Panc1 (cell line): Measurements from ENCODE around the gene USP50.

Experiments used
- POLR2AphosphoS5 ChIP-seq: IDR thresholded peaks from 2 replicates; pipeline ENCODE4 v1.6.1; 2012; ENCODE audit warnings: mild to moderate bottlenecking, low read depth, low read length, moderate library complexity
- SIN3A ChIP-seq: IDR thresholded peaks from 2 replicates; pipeline ENCODE4 v1.6.1; 2012; ENCODE audit warnings: low read depth, mild to moderate bottlenecking, low read length, moderate library complexity, borderline replicate concordance; ENCODE audit not compliant: insufficient read depth
- TCF7L2 ChIP-seq: IDR thresholded peaks from 2 replicates; pipeline ENCODE4 v1.6.1; 2011; ENCODE audit warnings: mild to moderate bottlenecking, low read depth, low read length, inconsistent platforms
- TF ChIP-seq, protein P1 (sequence below): fragments of 450-650 bp; IDR thresholded peaks from 2 replicates; pipeline ENCODE4 v1.5.1; 2017; ENCODE audit warnings: mild to moderate bottlenecking
- TF ChIP-seq, protein P2 (sequence below), 2 experiments: IDR thresholded peaks; 2 replicates each; pipeline ENCODE4 v1.6.1; 2011 to 2012; ENCODE audit warnings: low read depth in 2 of 2, control low read depth in 1 of 2, low read length in 1 of 2, mild to moderate bottlenecking in 1 of 2, moderate library complexity in 1 of 2; ENCODE audit not compliant: insufficient read depth in 1 of 2

DNA sequence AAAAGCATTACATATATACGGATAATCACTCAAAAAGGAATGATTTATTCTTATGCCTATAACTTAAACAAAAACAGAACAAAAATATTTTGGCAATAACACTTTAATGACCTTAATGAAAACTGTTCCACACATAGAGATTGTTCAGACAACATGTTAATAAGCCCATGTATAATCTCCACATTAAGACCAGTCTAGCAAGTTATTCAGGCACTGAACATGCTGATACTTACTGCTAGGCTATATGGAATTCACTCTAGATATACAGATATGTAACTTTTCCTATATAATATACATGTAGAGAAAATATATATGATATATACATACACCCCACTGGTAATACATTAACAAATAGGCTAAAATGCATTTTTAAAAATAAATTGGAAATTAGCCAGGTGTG is 43.8 kb upstream of the USP50 start:
- TF ChIP-seq POLR2AphosphoS5 (no peak), SIN3A (no peak), TCF7L2 (no peak)
- TF ChIP-seq, protein P1, sequence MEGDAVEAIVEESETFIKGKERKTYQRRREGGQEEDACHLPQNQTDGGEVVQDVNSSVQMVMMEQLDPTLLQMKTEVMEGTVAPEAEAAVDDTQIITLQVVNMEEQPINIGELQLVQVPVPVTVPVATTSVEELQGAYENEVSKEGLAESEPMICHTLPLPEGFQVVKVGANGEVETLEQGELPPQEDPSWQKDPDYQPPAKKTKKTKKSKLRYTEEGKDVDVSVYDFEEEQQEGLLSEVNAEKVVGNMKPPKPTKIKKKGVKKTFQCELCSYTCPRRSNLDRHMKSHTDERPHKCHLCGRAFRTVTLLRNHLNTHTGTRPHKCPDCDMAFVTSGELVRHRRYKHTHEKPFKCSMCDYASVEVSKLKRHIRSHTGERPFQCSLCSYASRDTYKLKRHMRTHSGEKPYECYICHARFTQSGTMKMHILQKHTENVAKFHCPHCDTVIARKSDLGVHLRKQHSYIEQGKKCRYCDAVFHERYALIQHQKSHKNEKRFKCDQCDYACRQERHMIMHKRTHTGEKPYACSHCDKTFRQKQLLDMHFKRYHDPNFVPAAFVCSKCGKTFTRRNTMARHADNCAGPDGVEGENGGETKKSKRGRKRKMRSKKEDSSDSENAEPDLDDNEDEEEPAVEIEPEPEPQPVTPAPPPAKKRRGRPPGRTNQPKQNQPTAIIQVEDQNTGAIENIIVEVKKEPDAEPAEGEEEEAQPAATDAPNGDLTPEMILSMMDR: no peak
- TF ChIP-seq, protein P2, sequence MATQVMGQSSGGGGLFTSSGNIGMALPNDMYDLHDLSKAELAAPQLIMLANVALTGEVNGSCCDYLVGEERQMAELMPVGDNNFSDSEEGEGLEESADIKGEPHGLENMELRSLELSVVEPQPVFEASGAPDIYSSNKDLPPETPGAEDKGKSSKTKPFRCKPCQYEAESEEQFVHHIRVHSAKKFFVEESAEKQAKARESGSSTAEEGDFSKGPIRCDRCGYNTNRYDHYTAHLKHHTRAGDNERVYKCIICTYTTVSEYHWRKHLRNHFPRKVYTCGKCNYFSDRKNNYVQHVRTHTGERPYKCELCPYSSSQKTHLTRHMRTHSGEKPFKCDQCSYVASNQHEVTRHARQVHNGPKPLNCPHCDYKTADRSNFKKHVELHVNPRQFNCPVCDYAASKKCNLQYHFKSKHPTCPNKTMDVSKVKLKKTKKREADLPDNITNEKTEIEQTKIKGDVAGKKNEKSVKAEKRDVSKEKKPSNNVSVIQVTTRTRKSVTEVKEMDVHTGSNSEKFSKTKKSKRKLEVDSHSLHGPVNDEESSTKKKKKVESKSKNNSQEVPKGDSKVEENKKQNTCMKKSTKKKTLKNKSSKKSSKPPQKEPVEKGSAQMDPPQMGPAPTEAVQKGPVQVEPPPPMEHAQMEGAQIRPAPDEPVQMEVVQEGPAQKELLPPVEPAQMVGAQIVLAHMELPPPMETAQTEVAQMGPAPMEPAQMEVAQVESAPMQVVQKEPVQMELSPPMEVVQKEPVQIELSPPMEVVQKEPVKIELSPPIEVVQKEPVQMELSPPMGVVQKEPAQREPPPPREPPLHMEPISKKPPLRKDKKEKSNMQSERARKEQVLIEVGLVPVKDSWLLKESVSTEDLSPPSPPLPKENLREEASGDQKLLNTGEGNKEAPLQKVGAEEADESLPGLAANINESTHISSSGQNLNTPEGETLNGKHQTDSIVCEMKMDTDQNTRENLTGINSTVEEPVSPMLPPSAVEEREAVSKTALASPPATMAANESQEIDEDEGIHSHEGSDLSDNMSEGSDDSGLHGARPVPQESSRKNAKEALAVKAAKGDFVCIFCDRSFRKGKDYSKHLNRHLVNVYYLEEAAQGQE (IDR thresholded peaks at IDR 0.05; ENCODE audit: insufficient read depth in 1 of 2, low read depth in 2 of 2, low read length in 1 of 2): no peak
